Muscle layer of duodenum (tissue), 2 donors: ENCODE results near the gene DYRK1A.
"Not testable (repeated sequence)": the region's sequence is repeated elsewhere in the genome, so short reads cannot be mapped to it uniquely, and the experiment has no call there.

Experiments
- H3K27ac ChIP-seq: one replicate; pipeline ENCODE4 v1.7.0; 2013; ENCODE audit warnings: mild to moderate bottlenecking, low read length
- H3K27me3 ChIP-seq: one replicate; pipeline ENCODE4 v1.7.0; 2013; ENCODE audit warnings: low read depth, mild to moderate bottlenecking, control low read depth, low read length
- H3K36me3 ChIP-seq, 2 donors: one replicate each; pipeline ENCODE4 v1.7.0; 2013; ENCODE audit warnings: low read length in 2 of 2, control low read depth in 1 of 2, mild to moderate bottlenecking in 1 of 2; ENCODE audit not compliant: insufficient read depth in 2 of 2, control insufficient read depth in 1 of 2
- H3K4me1 ChIP-seq, 2 donors: one replicate each; pipeline ENCODE4 v1.7.0; 2013; ENCODE audit warnings: low read length in 2 of 2, mild to moderate bottlenecking in 2 of 2, control low read depth in 1 of 2, moderate library complexity in 1 of 2; ENCODE audit not compliant: insufficient read depth in 2 of 2, control insufficient read depth in 1 of 2
- H3K4me3 ChIP-seq, 2 donors: one replicate each; pipeline ENCODE4 v1.7.0; 2013; ENCODE audit warnings: low read length in 2 of 2, low read depth in 1 of 2, mild to moderate bottlenecking in 1 of 2
- H3K9me3 ChIP-seq, 2 donors: one replicate each; pipeline ENCODE4 v1.7.0; 2013; ENCODE audit warnings: low read length in 2 of 2, control low read depth in 1 of 2, mild to moderate bottlenecking in 1 of 2; ENCODE audit not compliant: control insufficient read depth in 1 of 2
- donor health status: healthy.

The DYRK1A gene

DNA sequence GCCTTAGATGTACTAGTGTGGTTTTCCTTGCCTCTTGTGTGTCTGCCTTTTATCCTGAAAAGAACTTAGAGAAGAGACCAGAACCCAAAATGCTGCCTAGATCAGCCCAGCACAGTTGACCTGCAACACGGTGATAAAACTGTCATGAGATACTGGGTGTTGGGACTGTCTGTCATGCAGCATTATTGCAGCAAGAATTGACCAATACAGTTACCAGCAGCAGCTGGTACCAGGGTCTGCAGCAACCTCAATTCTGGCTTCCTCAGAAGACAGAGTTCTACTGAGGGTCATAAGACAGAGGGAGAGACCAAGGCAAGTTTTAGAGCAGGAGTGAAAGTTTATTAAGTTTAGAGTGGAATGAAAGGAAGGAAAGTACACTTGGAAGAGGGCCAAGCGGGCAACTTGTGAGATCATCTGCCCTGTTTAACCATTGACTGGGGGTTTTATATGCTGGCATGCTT, 182.0 kb downstream of the DYRK1A start:
- no peak overlapping the region for H3K4me3 ChIP-seq
- peaks cover 6 to 25% of the 10 kb centered on the region in 2 donors for H3K4me1 ChIP-seq
- no peaks in the 10 kb centered on the region for H3K36me3 ChIP-seq
- no peaks in the 10 kb centered on the region for H3K27me3 ChIP-seq
- H3K9me3 ChIP-seq = no peaks in the 10 kb centered on the region
- no peak overlapping the region for H3K27ac ChIP-seq

DNA sequence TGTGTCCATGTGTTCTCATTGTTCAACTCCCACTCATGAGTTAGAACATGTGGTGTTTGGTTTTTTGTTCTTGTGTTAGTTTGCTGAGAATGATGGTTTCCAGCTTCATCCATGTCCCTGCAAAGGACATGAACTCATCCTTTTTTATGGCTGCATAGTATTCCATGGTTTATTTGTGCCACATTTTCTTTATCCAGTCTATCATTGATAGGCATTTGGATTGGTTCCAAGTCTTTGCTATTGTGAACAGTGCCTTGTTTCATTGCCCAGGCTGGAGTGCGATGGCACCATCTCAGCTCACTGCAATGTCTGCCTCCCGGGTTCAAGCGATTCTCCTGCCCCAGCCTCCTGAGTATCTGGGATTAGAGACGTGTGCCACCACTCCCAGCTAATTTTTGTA, 183.2 kb downstream of the DYRK1A start:
- H3K36me3 ChIP-seq, H3K4me3 ChIP-seq, H3K9me3 ChIP-seq, H3K27ac ChIP-seq, H3K27me3 ChIP-seq: not testable (repeated sequence)
- H3K4me1 ChIP-seq = peaks cover 6 to 25% of the 10 kb centered on the region in 2 donors

DNA sequence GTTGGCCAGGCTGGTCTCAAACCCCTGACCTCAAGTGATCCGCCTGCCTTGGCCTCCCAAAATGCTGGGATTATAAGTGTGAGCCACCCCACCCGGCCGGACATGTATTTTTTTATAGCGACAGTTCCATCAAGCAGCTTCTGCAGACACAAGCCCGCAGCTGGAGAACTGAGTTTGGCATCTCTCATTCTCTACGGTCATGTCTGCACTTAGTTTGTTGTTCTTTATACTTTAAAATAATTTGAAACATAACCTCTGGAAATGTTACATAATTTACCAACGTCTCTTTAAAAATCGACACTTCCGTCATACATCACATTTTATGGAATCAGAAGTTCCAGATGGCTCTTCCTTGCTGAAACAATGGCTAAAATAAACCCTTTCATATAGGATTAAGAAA, 183.6 kb downstream of the DYRK1A start:
- Histone ChIP-seq H3K9me3 (no peaks in the 10 kb centered on the region), H3K4me3 (no peak overlapping the region), H3K27me3 (no peaks in the 10 kb centered on the region), H3K27ac (no peak overlapping the region), H3K4me1 (peaks cover 6 to 25% of the 10 kb centered on the region in 2 donors), H3K36me3 (no peaks in the 10 kb centered on the region)

- Histone ChIP-seq H3K36me3 (no peaks in the 10 kb centered on the region), H3K27ac (no peak overlapping the region), H3K4me3 (peak overlapping the region in 1 of 2 donors; percentile 36), H3K9me3 (no peaks in the 10 kb centered on the region), H3K27me3 (no peaks in the 10 kb centered on the region), H3K4me1 (peaks cover 6 to 25% of the 10 kb centered on the region in 2 donors)
These were observed 184.2 kb downstream of the DYRK1A start for GRCh38 chr21:37550618-37551330.

DNA sequence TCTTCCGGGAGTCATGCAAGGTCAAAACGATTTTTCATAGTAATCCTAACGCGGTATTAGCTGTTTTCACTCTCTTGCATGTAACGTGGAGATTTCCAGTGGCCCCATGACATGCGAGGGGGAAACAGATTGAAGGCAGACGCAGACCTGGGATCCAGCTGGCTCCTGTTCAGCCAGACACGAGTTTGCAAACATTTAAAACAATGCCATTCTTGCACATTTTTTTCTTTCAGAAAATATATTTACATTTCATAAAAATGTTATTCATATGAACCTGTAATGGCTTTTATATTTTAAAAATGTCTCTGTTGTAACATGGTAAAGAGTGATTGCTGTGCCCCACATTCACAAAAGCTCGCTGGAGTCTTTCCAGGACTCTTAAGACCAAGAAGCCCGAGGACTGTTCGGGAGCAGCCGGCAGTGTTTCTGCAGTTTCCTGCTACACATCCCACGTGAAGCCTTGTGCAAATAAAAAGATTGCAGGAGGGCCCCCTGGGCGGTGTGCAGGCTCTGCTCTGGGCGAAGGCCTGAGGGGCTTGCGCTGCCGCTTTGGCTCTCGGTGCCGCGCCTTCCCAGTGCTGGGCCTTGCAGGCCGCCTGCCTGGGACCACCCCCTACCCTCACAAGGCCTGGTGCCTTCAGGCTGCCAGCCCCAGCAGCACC, 184.9 kb downstream of the DYRK1A start:
- H3K27me3 ChIP-seq = no peaks in the 10 kb centered on the region
- peaks cover 6 to 22% of the 10 kb centered on the region in 2 donors for H3K4me1 ChIP-seq
- no peaks in the 10 kb centered on the region for H3K36me3 ChIP-seq
- no peaks in the 10 kb centered on the region for H3K9me3 ChIP-seq
- H3K27ac ChIP-seq = no peak overlapping the region
- peak overlapping the region in 1 of 2 donors; percentile 36 for H3K4me3 ChIP-seq

- Histone ChIP-seq H3K4me1 (peaks cover 6 to 17% of the 10 kb centered on the region in 2 donors), H3K27me3 (no peaks in the 10 kb centered on the region), H3K9me3 (no peaks in the 10 kb centered on the region), H3K4me3 (no peak overlapping the region), H3K36me3 (no peaks in the 10 kb centered on the region), H3K27ac (no peak overlapping the region)
These were observed 185.4 kb downstream of the DYRK1A start for GRCh38 chr21:37551993-37552355.

DNA sequence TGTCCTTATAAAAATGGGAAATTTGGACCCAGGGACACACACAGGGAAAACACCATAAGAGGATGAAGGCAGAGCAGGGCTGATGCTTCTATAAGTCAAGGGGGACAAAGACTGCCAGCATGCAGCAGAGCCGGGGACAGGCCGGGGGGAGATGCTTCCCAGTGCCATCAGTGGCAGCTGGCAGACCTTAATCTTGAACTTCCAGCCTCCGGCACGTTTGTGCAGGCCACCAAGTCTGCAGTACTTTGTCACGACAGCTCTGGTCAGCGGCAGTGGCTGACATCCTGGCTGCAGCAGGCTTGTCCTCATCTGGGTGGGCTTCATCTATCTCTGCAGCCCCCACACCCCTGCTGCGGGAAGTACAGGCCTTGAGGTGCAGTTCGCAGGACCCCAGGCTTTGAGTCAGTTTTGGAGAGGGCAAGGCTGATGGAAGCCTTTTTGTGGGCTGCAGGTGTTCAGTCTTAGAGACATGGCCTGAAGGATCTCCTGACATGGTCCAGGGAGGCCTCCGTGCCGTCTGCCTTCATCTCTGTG, 186.0 kb downstream of the DYRK1A start:
- Histone ChIP-seq H3K27me3 (no peaks in the 10 kb centered on the region), H3K9me3 (no peaks in the 10 kb centered on the region), H3K4me1 (peaks cover 6 to 15% of the 10 kb centered on the region in 2 donors), H3K36me3 (no peaks in the 10 kb centered on the region), H3K4me3 (no peak overlapping the region), H3K27ac (no peak overlapping the region)

GRCh38 chr21:37553078-37553481, 186.5 kb downstream of the DYRK1A start:
- H3K9me3 ChIP-seq = no peaks in the 10 kb centered on the region
- H3K4me3 ChIP-seq = no peak overlapping the region
- no peak overlapping the region for H3K27ac ChIP-seq
- peaks cover 6 to 15% of the 10 kb centered on the region in 2 donors for H3K4me1 ChIP-seq
- H3K27me3 ChIP-seq = no peaks in the 10 kb centered on the region
- H3K36me3 ChIP-seq = no peaks in the 10 kb centered on the region

- Histone ChIP-seq H3K36me3 (no peaks in the 10 kb centered on the region), H3K27ac (no peak overlapping the region), H3K27me3 (no peaks in the 10 kb centered on the region), H3K4me1 (peaks cover 6 to 15% of the 10 kb centered on the region in 2 donors), H3K4me3 (no peak overlapping the region), H3K9me3 (no peaks in the 10 kb centered on the region)
These were observed 188.2 kb downstream of the DYRK1A start for GRCh38 chr21:37554661-37555379.

DNA sequence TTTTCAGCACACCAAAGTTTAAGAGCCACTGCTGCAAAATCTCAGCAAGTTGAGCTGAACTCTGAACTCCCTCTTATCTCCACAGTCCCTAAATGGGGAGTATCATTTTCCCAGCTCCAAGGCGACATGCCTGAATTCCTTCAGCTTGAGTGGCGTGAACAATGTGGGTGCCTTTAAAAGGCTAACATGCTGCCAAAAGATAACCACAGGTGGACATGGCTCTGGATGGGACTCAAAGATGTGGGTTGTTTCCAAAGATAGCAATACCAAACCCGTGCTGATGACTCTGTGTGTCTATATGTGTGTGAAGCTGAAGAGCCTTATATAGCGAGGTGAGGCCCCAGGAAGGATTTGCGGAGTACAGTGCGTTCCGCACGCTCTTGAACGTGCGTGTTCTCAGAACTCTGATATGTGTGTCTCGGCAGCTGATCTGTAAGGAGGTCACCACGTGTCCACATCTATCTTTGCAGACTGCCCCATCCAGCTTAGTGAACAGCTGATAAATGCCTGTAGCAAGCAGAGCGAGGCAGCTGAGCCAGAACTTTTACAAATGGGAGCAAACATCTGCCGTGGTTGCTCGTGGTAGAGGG, 189.2 kb downstream of the DYRK1A start:
- no peak overlapping the region for H3K4me3 ChIP-seq
- no peaks in the 10 kb centered on the region for H3K9me3 ChIP-seq
- no peaks in the 10 kb centered on the region for H3K36me3 ChIP-seq
- peaks cover 3 to 12% of the 10 kb centered on the region in 2 donors for H3K4me1 ChIP-seq
- H3K27ac ChIP-seq = no peak overlapping the region
- no peaks in the 10 kb centered on the region for H3K27me3 ChIP-seq
